Upper lobe of right lung (tissue), 1 donor: ENCODE data around the gene LPP. TPM values are rescaled to one million over a fixed set of nuclear protein-coding genes. Genes with fewer than 3 reads are reported as not detected.

Source experiments
- ATAC-seq: fragments of 200-7000 bp; cut with Tn5 transposase; one replicate; pipeline ENCODE4 v1.9.1; 2020; ENCODE audit warnings: mild to moderate bottlenecking, moderate library complexity
- DNase-seq: peaks from one replicate; pipeline ENCODE4 v3.0.0-alpha.2; 2020
- H3K27ac ChIP-seq: fragments of 200-600 bp; one replicate; pipeline ENCODE4 v1.8.0; 2022
- H3K27me3 ChIP-seq: fragments of 200-600 bp; one replicate; pipeline ENCODE4 v1.8.0; 2022; ENCODE audit warnings: mild to moderate bottlenecking
- H3K36me3 ChIP-seq: fragments of 200-600 bp; one replicate; pipeline ENCODE4 v1.8.0; 2022
- H3K4me1 ChIP-seq: fragments of 200-600 bp; one replicate; pipeline ENCODE4 v1.8.0; 2022
- H3K4me3 ChIP-seq: fragments of 200-600 bp; one replicate; pipeline ENCODE4 v1.8.0; 2022; ENCODE audit warnings: mild to moderate bottlenecking
- H3K9me3 ChIP-seq: fragments of 200-600 bp; one replicate; pipeline ENCODE4 v1.8.0; 2022
- CTCF ChIP-seq: fragments of 200-600 bp; IDR thresholded peaks from one replicate; pipeline ENCODE4 v1.8.0; 2022; ENCODE audit warnings: antibody characterized with exemption
- intact Hi-C: fragments of 100-400 bp; cut with DNase I; formaldehyde crosslinking; loops from one replicate; pipeline ENCODE4 v1.11.0; 2022
- total RNA-seq: library from RNA; stranded (reverse); fragmentation: NEBNext Ultra II Directional; extraction: Animal tissue kit (Norgen Biotek cat#: 25700); gene quantifications from one replicate; pipeline ENCODE4 v1.2.1, GENCODE V29; 2021
- donor health status: DM: no; HTN: yes; CAD: no; lungs with severe emphysema.

LPP gene
- total RNA-seq, 1 donor from 2014 or later: 191 TPM

GRCh38 chr3:188506446-188506845 lies 352.5 kb downstream of the LPP start:
- intact Hi-C loops: no loop called here
- no peak overlapping the region for H3K27ac ChIP-seq

GRCh38 chr3:188507244-188507720 lies 353.3 kb downstream of the LPP start:
- Histone ChIP-seq H3K36me3 (no peaks in the 10 kb centered on the region), H3K9me3 (peaks cover 9% of the 10 kb centered on the region), H3K27ac (no peak overlapping the region), H3K27me3 (no peaks in the 10 kb centered on the region), H3K4me1 (peaks cover 12% of the 10 kb centered on the region), H3K4me3 (no peak overlapping the region)
- DNase-seq: peak; percentile 62
- intact Hi-C loops: no loop called here
- peak; percentile 91 for ATAC-seq
- no peak for TF ChIP-seq CTCF

More at GRCh38 chr3:188506446-188506845, 352.5 kb downstream of the LPP start:
- Histone ChIP-seq H3K27me3 (no peaks in the 10 kb centered on the region), H3K4me1 (peaks cover 12% of the 10 kb centered on the region), H3K4me3 (no peak overlapping the region), H3K36me3 (no peaks in the 10 kb centered on the region), H3K9me3 (peaks cover 9% of the 10 kb centered on the region)
- TF ChIP-seq CTCF: no peak
- ATAC-seq (no peak), DNase-seq (no peak)

GRCh38 chr3:188508454-188508853 lies 354.5 kb downstream of the LPP start:
- no peak for ATAC-seq
- intact Hi-C loops: no loop called here
- no peak for DNase-seq
- no peaks in the 10 kb centered on the region for H3K36me3 ChIP-seq
- peaks cover 12% of the 10 kb centered on the region for H3K4me1 ChIP-seq
- H3K27ac ChIP-seq: no peak overlapping the region
- no peak for TF ChIP-seq CTCF
- H3K9me3 ChIP-seq: peaks cover 6% of the 10 kb centered on the region
- H3K4me3 ChIP-seq: no peak overlapping the region
- no peaks in the 10 kb centered on the region for H3K27me3 ChIP-seq

- Histone ChIP-seq H3K36me3 (no peaks in the 10 kb centered on the region), H3K4me3 (no peak overlapping the region), H3K27me3 (no peaks in the 10 kb centered on the region), H3K27ac (no peak overlapping the region), H3K9me3 (no peaks in the 10 kb centered on the region), H3K4me1 (peaks cover 12% of the 10 kb centered on the region)
- DNase-seq (no peak), ATAC-seq (no peak)
- no peak for TF ChIP-seq CTCF
- intact Hi-C loops: no loop called here
Measured at GRCh38 chr3:188509316-188509715, 355.4 kb downstream of the LPP start.

GRCh38 chr3:188510366-188510765 lies 356.4 kb downstream of the LPP start:
- Histone ChIP-seq H3K9me3 (no peaks in the 10 kb centered on the region), H3K4me1 (peaks cover 12% of the 10 kb centered on the region), H3K27ac (no peak overlapping the region), H3K36me3 (no peaks in the 10 kb centered on the region), H3K4me3 (no peak overlapping the region), H3K27me3 (no peaks in the 10 kb centered on the region)
- intact Hi-C loops: no loop called here
- DNase-seq: no peak
- ATAC-seq: no peak
- no peak for TF ChIP-seq CTCF
